Hypothalamus (tissue), 51 donors: ENCODE data around the gene DAAM2.

Source experiments
- DNase-seq, 51 donors: peaks; one replicate each; lab custom pipeline; 2025; lab: John Stamatoyannopoulos, UW

The DAAM2 gene

GRCh38 chr6:39924283-39924682, 132.1 kb downstream of the DAAM2 start:
- DNase-seq: no peak

- no peak for DNase-seq
These were observed 133.2 kb downstream of the DAAM2 start for GRCh38 chr6:39925191-39925930.

GRCh38 chr6:39925931-39926290, 133.7 kb downstream of the DAAM2 start:
- no peak for DNase-seq

- no peak for DNase-seq
These were observed 134.5 kb downstream of the DAAM2 start for GRCh38 chr6:39926668-39927067.

- DNase-seq: no peak
These were observed 135.0 kb downstream of the DAAM2 start for GRCh38 chr6:39927159-39927558.

GRCh38 chr6:39929039-39929732, 137.0 kb downstream of the DAAM2 start:
- DNase-seq: no peak

GRCh38 chr6:39929733-39930461, 137.7 kb downstream of the DAAM2 start:
- no peak for DNase-seq

GRCh38 chr6:39930540-39930939, 138.4 kb downstream of the DAAM2 start:
- DNase-seq: no peak

- DNase-seq: peak in 4 of 51 donors; percentile 5 to 26 (median 12)
These were observed 139.4 kb downstream of the DAAM2 start for GRCh38 chr6:39931607-39932006.

- DNase-seq: no peak
These were observed 140.3 kb downstream of the DAAM2 start for GRCh38 chr6:39932386-39932910.

GRCh38 chr6:39933669-39934130, 141.5 kb downstream of the DAAM2 start:
- DNase-seq: peak in 2 of 51 donors; percentile 36 to 48

- peak; percentile 21 to 92 (median 81) for DNase-seq
These were observed 142.1 kb downstream of the DAAM2 start, which contains the start of gene MOCS1 for GRCh38 chr6:39934131-39934757. Gene MOCS1 (minus strand): TSS chr6:39934462. CDS start chr6:39934417, 45 bp downstream.

- no peak for DNase-seq
These were observed 143.1 kb downstream of the DAAM2 start for GRCh38 chr6:39935241-39935640.

- DNase-seq: no peak
These were observed 144.7 kb downstream of the DAAM2 start for GRCh38 chr6:39936857-39937256.

- no peak for DNase-seq
These were observed 145.6 kb downstream of the DAAM2 start for GRCh38 chr6:39937686-39938333.

- no peak for DNase-seq
These were observed 146.8 kb downstream of the DAAM2 start for GRCh38 chr6:39938773-39939654.

- no peak for DNase-seq
These were observed 149.0 kb downstream of the DAAM2 start for GRCh38 chr6:39941138-39941537.

GRCh38 chr6:39941820-39942219, 149.6 kb downstream of the DAAM2 start:
- DNase-seq: no peak
